Kidney capillary endothelial cell (primary cell): Measurements from ENCODE around the gene LYG1.

Source experiments
- DNase-seq: peaks from one replicate; pipeline ENCODE4 v3.0.0-alpha.2; 2018; ENCODE audit warnings: low spot score

Gene LYG1

DNA sequence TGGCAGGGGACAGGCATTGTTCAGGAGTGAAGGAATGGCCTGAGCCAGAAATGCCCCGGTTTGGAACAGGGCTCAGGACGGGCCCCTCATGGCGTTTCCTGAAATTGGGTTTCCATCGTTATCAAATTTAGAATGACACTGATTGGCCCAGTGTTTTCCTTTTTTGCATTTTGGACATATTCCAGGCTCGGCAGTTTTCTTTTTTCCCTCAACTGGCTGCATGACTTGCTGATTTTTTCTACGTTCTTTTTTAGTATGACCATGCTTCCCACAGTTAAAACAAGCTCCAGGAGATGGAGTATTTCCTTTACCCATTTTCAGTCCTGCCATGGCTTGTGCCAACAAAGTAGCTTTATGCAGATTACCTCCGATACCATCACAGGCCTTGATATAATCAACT lies 25.1 kb downstream of the LYG1 start:
- no peak for DNase-seq

DNA sequence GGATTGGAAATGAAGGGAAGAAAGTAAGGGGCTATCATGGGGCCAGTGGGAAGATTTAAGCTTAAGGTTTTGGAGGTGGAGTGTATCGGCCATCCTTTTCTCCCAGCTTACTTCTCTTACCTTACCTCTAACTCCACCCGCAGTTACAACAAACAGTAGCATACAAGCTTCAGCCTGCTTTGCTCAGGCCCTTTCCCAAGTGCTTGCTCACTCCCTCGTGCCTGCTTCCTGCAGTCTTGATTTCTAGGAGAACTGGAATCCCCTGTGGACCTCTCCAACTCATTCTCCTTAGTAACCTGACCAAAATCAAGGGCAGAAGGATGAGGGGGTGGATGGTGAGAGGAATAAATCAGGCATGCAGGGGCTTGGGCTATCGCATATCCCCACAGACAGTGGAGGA lies 39.8 kb downstream of the LYG1 start:
- no peak for DNase-seq

DNA sequence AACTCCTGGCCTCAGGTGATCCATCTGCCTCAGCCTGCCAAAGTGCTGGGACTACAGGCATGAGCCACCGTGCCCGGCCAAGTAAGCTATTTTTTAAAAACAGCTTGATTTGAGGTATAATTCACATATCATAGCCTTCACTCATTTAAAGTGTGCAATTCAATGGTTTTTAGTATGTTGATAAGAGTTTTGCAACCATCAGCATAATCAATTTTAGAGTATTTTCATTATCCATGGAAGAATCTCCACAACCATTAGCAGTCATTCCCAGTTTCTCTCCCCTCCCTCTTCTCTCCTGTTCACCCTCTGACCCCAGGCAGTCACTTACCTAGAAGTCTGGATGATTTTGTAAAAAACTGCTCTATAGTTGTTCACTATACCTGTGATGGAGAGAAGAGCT lies 40.8 kb downstream of the LYG1 start:
- DNase-seq = no peak

DNA sequence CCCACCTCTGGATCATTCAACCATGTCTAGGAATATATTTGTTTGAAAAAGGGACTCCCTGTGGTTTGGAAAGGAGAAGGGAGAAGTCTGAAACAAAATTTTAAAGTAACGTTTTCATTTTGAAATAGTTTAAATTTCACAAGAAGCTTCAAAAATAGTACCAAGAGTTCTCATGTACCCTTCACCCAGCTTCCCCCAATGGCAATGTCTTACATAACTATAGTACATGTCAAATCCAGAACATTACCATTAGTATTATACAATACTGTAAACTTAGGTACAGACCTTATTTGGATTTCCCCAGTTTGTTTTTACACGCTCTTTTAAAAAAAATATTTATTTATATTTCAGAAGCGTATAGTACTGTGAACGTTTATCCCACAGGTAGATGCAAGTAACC lies 41.5 kb downstream of the LYG1 start:
- no peak for DNase-seq

GRCh38 chr2:99256677-99257076 lies 44.3 kb downstream of the LYG1 start:
- peak; percentile 75 for DNase-seq

DNA sequence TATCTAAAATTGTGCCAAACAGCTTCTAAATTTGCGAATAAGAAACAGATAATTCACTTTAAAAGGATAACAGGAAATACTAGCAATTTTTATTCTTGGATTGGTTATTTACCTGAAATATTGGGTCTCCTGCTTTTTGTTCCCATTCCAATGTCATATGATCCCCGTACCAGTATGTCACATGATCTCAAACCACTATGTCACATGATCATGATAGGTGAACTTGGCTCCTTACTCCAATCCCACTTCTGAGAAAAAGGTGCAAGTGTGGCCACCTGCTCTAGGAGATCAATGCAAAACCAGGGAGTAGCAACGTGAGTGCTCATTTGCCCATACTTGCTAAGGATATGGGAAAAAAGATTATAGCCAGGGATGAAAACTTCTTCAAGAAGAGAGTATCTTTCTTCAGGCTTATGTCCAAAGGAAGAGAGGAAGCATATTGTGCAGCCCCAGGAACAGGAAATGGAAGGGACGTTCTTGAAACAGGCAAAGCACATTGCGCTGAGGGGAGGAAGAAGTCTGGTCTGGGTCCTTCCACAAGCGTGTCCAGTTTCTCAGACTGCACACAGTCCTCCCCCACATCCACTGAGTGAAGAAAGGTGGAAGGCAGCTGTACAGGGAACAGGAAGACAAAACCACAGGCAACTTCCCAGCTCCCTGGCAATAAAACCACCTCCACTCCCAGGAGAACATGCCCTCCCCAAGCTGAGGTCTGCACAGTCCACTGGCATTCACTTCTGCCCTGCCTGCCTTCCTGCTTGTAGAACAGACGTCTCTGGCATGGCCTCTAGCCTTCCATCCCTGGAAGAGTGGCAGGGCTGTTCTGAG lies 45.3 kb downstream of the LYG1 start, which contains the start of gene LYG2:
Gene LYG2, minus strand, starts transcription at position 176 of the 828 bp plus-strand sequence. CDS start 1,406 bp downstream, outside the sequence.
- DNase-seq = no peak

GRCh38 chr2:99249951-99250350 lies 51.0 kb downstream of the LYG1 start:
- no peak for DNase-seq

GRCh38 chr2:99242151-99242550 lies 58.8 kb downstream of the LYG1 start:
- DNase-seq = no peak

DNA sequence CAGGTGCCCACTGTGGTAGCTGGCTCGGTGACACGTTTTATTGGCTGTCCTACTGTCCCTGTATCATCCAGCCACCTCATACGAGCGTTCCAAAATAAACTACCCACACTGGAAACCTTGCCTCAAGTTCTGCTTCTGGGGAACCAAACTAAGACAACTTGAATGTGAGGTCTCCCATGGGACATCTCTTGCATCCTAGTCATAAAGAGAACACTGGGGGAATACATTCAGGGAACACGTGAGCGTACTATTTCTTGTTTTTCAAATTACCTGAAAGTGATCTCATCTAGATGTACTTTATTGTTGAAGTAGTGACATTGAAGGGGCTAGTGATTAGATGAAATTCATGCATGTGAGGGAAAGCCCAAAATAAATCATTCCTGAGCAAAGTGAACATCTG lies 60.6 kb downstream of the LYG1 start:
- DNase-seq = no peak

DNA sequence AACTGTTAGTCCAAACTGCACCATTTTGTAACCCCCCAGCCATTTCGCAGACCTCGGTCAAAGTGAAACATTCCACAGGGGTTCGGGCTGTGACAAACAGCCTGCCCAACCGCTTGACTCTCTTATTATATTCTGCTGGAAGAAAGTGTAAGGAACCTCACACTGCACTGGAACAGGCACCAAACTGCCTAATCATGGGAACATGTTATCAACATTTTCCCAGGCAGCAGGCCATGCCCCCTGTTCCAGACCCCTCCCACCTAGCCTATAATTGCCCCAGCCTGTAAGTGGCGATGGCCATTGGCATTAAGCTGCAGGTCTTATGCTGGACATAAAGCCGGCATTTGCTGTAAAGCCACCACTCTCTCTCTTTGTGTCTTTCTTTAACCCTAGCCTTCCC lies 62.4 kb downstream of the LYG1 start:
- no peak for DNase-seq
